Spleen (tissue), 7 donors: ENCODE measurements around the gene ZSCAN21.

Experiments
- CTCF ChIP-seq, 11 experiments: fragments of 200-600 bp in 7 of 11; fragments of 450-650 bp in 4 of 11; sonication (generic) in 4 of 11; IDR thresholded peaks in 8 of 11; conservative IDR thresholded peaks in 3 of 11; 1 replicate in 7 of 11; 2 replicates in 4 of 11; pipeline versions ENCODE4 v1.4.0 to v1.8.0; 2016 to 2021; ENCODE audit warnings: antibody characterized with exemption in 11 of 11, inconsistent platforms in 4 of 11, mild to moderate bottlenecking in 1 of 11
- POLR2A ChIP-seq, 3 donors: fragments of 450-650 bp; IDR thresholded peaks; one replicate each; pipeline ENCODE4 v1.5.1; 2017; ENCODE audit warnings: antibody characterized with exemption in 3 of 3, mild to moderate bottlenecking in 1 of 3
- POLR2AphosphoS5 ChIP-seq, 3 donors: sonication (generic); formaldehyde crosslinking; IDR thresholded peaks; one replicate each; pipeline ENCODE4 v1.5.1; 2017; ENCODE audit warnings: antibody characterized with exemption in 3 of 3
- donor health status: DM: no; HTN: no; CAD: no; lungs with moderate emphysema.
- donor health status: DM: no; HTN: no; CAD: no.
- donor health status: DM: no; HTN: no; CAD: no.

GRCh38 chr7:100059251-100059739 lies 9.7 kb downstream of the ZSCAN21 start:
- TF ChIP-seq CTCF (IDR thresholded peaks at IDR 0.05 in 8 of 11, conservative IDR thresholded peaks at IDR 0.05 in 3 of 11) (no peak), POLR2A (IDR thresholded peaks at IDR 0.05) (no peak), POLR2AphosphoS5 (IDR thresholded peaks at IDR 0.05) (no peak)
